ENCODE results near the gene TTC12.

Gene TTC12

GRCh38 chr11:113314389-113315301 lies at the start of gene TTC12:
TTC12 (plus strand) TSS chr11:113314583; CDS start chr11:113316258, 1,675 bp downstream.
- peak; percentile 95 for DNase-seq

GRCh38 chr11:113265362-113265761 lies 49.0 kb upstream of the TTC12 start:
- no peak for DNase-seq

- DNase-seq, result no peak
Measured at GRCh38 chr11:113267493-113267892, 46.9 kb upstream of the TTC12 start.

GRCh38 chr11:113269096-113269495 lies 45.3 kb upstream of the TTC12 start:
- no peak for DNase-seq

GRCh38 chr11:113269636-113270035 lies 44.7 kb upstream of the TTC12 start:
- no peak for DNase-seq

- DNase-seq, result no peak
Measured at GRCh38 chr11:113270080-113270479, 44.3 kb upstream of the TTC12 start.

GRCh38 chr11:113271551-113272245 lies 42.7 kb upstream of the TTC12 start:
- no peak for DNase-seq

- no peak for DNase-seq
Measured at GRCh38 chr11:113272281-113272680, 42.1 kb upstream of the TTC12 start.

- DNase-seq, result no peak
Measured at GRCh38 chr11:113272927-113273615, 41.3 kb upstream of the TTC12 start.

- no peak for DNase-seq
Measured at GRCh38 chr11:113273720-113274119, 40.7 kb upstream of the TTC12 start.

GRCh38 chr11:113274713-113275582 lies 39.4 kb upstream of the TTC12 start:
- no peak for DNase-seq

- no peak for DNase-seq
Measured at GRCh38 chr11:113275602-113276001, 38.8 kb upstream of the TTC12 start.

GRCh38 chr11:113276466-113276865 lies 37.9 kb upstream of the TTC12 start:
- no peak for DNase-seq

- no peak for DNase-seq
Measured at GRCh38 chr11:113277907-113278306, 36.5 kb upstream of the TTC12 start.

GRCh38 chr11:113278481-113278880 lies 35.9 kb upstream of the TTC12 start:
- DNase-seq, result no peak

GRCh38 chr11:113278925-113279324 lies 35.5 kb upstream of the TTC12 start:
- DNase-seq, result no peak

- no peak for DNase-seq
Measured at GRCh38 chr11:113279591-113279990, 34.8 kb upstream of the TTC12 start.

GRCh38 chr11:113281052-113281725 lies 33.2 kb upstream of the TTC12 start:
- DNase-seq, result no peak

GRCh38 chr11:113282898-113283437 lies 31.4 kb upstream of the TTC12 start:
- DNase-seq, result no peak

GRCh38 chr11:113283881-113284280 lies 30.5 kb upstream of the TTC12 start:
- DNase-seq, result no peak

- DNase-seq, result no peak
Measured at GRCh38 chr11:113286009-113286408, 28.4 kb upstream of the TTC12 start.
